ENCODE data around the gene ZNF516. TPM values are rescaled to one million over a fixed set of nuclear protein-coding genes. Genes with fewer than 3 reads are reported as not detected.
A peak's percentile ranks its signal among the peaks of the same experiment; 100 is the strongest.

The ZNF516 gene
- polyA plus RNA-seq, 3 donors, result 5.0 to 41.9 (median 8.6) TPM

DNA sequence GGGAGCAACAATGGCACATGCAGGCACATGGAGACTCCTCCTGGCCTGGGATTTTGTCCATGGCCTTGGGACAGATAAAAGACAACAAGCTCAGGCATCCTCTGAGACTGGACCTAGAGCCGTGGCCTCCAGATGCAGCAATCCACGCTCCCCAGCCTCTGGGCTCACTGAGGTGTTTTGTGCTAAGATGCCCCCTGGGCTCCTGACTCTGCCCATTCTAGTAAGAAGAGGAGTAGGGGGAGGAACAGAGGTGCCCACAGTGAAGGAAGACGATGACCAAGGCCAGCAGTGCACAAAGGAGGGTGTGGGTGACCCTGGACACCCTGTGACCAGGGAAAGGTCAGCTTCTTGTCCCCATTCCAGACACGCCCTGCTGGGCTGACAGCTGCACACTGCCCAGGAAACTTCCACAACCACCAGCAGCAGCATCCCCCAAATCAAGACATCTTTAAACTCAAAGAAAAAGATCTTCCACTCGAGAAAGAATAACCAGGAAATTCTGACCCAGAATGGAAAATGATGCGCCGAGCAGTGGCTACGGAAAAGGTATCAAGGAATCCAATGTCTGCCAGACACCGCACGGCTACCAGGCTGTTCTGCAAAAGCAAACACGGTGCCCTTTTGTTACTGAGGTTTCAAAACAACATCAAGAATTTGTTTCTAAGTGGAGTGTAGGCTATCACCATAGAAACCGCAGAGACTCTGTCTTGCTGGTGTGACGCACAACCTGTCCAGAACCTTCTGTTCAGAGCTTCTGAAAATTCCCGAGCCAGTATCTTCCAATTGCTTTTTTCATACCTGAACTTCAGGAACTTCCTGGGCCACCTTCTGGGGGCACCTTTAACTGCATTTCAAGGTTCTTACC lies 65.5 kb downstream of the ZNF516 start:
- Histone ChIP-seq H3K4me3 (replicated peaks in 1 of 3; ENCODE audit: low read depth in 2 of 3, low read length in 3 of 3) (no peak overlapping the region), H3K4me2 (replicated peaks; ENCODE audit: extremely low read depth, low read length, poor library complexity, severe bottlenecking) (no peak overlapping the region), H3K27me3 (ENCODE audit: control insufficient read depth in 2 of 2, insufficient read depth in 2 of 2, low read length in 2 of 2) (no peaks in the 10 kb centered on the region), H3K9ac (ENCODE audit: insufficient read depth, low read length, poor library complexity, severe bottlenecking) (no peak overlapping the region), H3K27ac (ENCODE audit: low read depth in 1 of 2, low read length in 2 of 2) (peak overlapping the region in 1 of 2 donors; percentile 47), H3K9me3 (replicated peaks in 1 of 2; ENCODE audit: control insufficient read depth in 1 of 2, insufficient read depth in 1 of 2, low read length in 2 of 2) (no peaks in the 10 kb centered on the region), H3K36me3 (replicated peaks in 1 of 2; ENCODE audit: control insufficient read depth in 1 of 2, insufficient read depth in 2 of 2, low read length in 2 of 2) (peaks cover 27 to 56% of the 10 kb centered on the region in 2 donors), H4K20me1 (ENCODE audit: insufficient read depth, low read length) (peaks cover 100% of the 10 kb centered on the region), H3K79me2 (ENCODE audit: insufficient read depth, low read length) (peaks cover 100% of the 10 kb centered on the region), H3K4me1 (ENCODE audit: control insufficient read depth in 1 of 2, insufficient read depth in 2 of 2, low read length in 2 of 2) (peaks cover 0 to 5% of the 10 kb centered on the region in 2 donors), H2AFZ (ENCODE audit: insufficient read depth, low read depth, low read length, poor library complexity, severe bottlenecking) (no peak overlapping the region)
- H3K27me3 Mint-ChIP-seq (ENCODE audit: low read depth in 3 of 3), result peaks cover 0 to 3% (median 0%) of the 10 kb centered on the region in 3 donors
- peaks cover 51% of the 10 kb centered on the region for H3K4me1 Mint-ChIP-seq
- no peak for DNase-seq
- H3K9me3 Mint-ChIP-seq, result peaks cover 0 to 1% (median 0%) of the 10 kb centered on the region in 7 donors
- H3K36me3 Mint-ChIP-seq, result peaks cover 26 to 48% of the 10 kb centered on the region in 2 donors
- intact Hi-C loops (cut with micrococcal nuclease), result no loop called here
- TF ChIP-seq, protein P1, sequence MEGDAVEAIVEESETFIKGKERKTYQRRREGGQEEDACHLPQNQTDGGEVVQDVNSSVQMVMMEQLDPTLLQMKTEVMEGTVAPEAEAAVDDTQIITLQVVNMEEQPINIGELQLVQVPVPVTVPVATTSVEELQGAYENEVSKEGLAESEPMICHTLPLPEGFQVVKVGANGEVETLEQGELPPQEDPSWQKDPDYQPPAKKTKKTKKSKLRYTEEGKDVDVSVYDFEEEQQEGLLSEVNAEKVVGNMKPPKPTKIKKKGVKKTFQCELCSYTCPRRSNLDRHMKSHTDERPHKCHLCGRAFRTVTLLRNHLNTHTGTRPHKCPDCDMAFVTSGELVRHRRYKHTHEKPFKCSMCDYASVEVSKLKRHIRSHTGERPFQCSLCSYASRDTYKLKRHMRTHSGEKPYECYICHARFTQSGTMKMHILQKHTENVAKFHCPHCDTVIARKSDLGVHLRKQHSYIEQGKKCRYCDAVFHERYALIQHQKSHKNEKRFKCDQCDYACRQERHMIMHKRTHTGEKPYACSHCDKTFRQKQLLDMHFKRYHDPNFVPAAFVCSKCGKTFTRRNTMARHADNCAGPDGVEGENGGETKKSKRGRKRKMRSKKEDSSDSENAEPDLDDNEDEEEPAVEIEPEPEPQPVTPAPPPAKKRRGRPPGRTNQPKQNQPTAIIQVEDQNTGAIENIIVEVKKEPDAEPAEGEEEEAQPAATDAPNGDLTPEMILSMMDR (IDR thresholded peaks at IDR 0.05), result no peak
- peak overlapping the region in 4 of 7 donors; percentile 13 to 72 (median 53) for H3K27ac Mint-ChIP-seq
- 90% methylated on average over 13 of the region's 14 CpGs for WGBS (ENCODE audit: insufficient coverage)
- no peak overlapping the region for H3K4me3 Mint-ChIP-seq

DNA sequence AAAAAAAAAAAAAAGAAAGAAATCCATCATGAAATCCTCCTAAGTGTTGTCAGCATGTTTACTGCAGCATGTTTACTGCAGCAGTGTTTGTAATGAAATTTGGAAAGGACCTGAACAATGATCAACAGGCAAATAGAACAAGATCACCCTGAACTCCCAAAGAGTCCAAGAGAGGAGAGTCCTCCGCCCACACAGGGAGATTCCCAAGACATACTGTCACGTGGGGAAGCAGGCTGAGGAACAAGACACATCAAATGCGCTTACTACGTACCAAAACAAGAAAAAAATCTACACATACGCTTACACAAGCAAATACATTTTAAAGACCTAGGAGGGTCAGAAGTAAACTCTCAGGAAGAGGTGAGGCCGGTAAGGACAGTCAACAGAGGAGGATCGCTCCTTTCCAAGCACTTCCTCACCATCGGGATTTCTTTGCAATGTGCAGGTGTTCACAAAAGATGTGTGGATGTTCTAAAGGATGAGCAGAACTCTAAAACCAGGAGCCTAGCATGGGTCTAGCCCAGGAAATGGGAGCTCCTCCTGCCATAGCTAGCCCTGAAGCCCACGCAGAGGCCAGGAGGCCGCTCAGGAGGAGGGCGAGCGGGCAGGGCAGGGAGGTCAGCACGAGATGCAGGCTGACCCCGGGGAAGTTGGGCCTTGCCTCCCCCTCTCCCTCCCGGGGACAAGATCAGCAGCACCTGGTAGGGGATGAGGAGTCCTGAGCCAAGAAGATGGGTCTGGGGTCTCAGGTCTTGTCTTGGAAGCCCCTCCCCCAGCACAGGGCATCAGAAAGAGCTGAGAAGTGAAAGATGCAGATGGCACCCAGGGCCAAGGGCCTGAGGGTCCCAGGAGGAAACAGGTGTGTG lies 66.4 kb downstream of the ZNF516 start:
- Mint-ChIP-seq H3K36me3 (peaks cover 25 to 40% of the 10 kb centered on the region in 2 donors), H3K27ac (peak overlapping the region; percentile 2 to 86 (median 63)), H3K9me3 (peaks cover 0 to 1% (median 0%) of the 10 kb centered on the region in 7 donors), H3K4me3 (no peak overlapping the region), H3K27me3 (ENCODE audit: low read depth in 3 of 3) (peaks cover 0 to 3% (median 0%) of the 10 kb centered on the region in 3 donors), H3K4me1 (peaks cover 49% of the 10 kb centered on the region)
- Histone ChIP-seq H3K79me2 (ENCODE audit: insufficient read depth, low read length) (peaks cover 98% of the 10 kb centered on the region), H3K36me3 (replicated peaks in 1 of 2; ENCODE audit: control insufficient read depth in 1 of 2, insufficient read depth in 2 of 2, low read length in 2 of 2) (peaks cover 19 to 47% of the 10 kb centered on the region in 2 donors), H3K27ac (ENCODE audit: low read depth in 1 of 2, low read length in 2 of 2) (peak overlapping the region in 1 of 2 donors; percentile 47), H3K4me2 (replicated peaks; ENCODE audit: extremely low read depth, low read length, poor library complexity, severe bottlenecking) (no peak overlapping the region), H2AFZ (ENCODE audit: insufficient read depth, low read depth, low read length, poor library complexity, severe bottlenecking) (no peak overlapping the region), H3K4me1 (ENCODE audit: control insufficient read depth in 1 of 2, insufficient read depth in 2 of 2, low read length in 2 of 2) (peaks cover 0 to 5% of the 10 kb centered on the region in 2 donors), H4K20me1 (ENCODE audit: insufficient read depth, low read length) (peaks cover 98% of the 10 kb centered on the region), H3K27me3 (ENCODE audit: control insufficient read depth in 2 of 2, insufficient read depth in 2 of 2, low read length in 2 of 2) (no peaks in the 10 kb centered on the region), H3K9me3 (replicated peaks in 1 of 2; ENCODE audit: control insufficient read depth in 1 of 2, insufficient read depth in 1 of 2, low read length in 2 of 2) (no peaks in the 10 kb centered on the region), H3K4me3 (replicated peaks in 1 of 3; ENCODE audit: low read depth in 2 of 3, low read length in 3 of 3) (no peak overlapping the region), H3K9ac (ENCODE audit: insufficient read depth, low read length, poor library complexity, severe bottlenecking) (peak overlapping the region; percentile 30)
- intact Hi-C loops (cut with micrococcal nuclease), result no loop called here
- DNase-seq, result no peak
- no CpG with 5 or more reads among the region's 15 CpGs for WGBS (ENCODE audit: insufficient coverage)
- TF ChIP-seq, protein P1 (IDR thresholded peaks at IDR 0.05), result no peak
